Activated B cell treated with CpG ODN at 0.5 μM for 24 hours (primary cell): ENCODE results near the gene SLC25A28. TPM values are rescaled to one million over a fixed set of nuclear protein-coding genes. Genes with fewer than 3 reads are reported as not detected.

Source experiments
- ATAC-seq: fragments of 200-7000 bp; cut with Tn5 transposase; one replicate; pipeline ENCODE4 v1.10.0; 2021; ENCODE audit warnings: low read depth, mild to moderate bottlenecking, moderate library complexity
- CTCF ChIA-PET: fragments of 350-600 bp; sonication (Branson Sonifier 250); formaldehyde crosslinking; loops from one replicate; lab custom pipeline; 2021; ENCODE audit warnings: antibody characterized with exemption; lab: Charles Lee
- POLR2A ChIA-PET: fragments of 350-600 bp; sonication (Branson Sonifier 250); formaldehyde crosslinking; loops from one replicate; lab custom pipeline; 2021; ENCODE audit warnings: antibody characterized with exemption; lab: Charles Lee
- DNase-seq: peaks from one replicate; pipeline ENCODE4 v3.0.0; 2022
- H3K27ac Mint-ChIP-seq: one replicate; pipeline ENCODE4 v1.8.0; 2020; ENCODE audit warnings: mixed read lengths
- H3K27me3 Mint-ChIP-seq: one replicate; pipeline ENCODE4 v1.8.0; 2021; ENCODE audit warnings: mixed read lengths
- H3K36me3 Mint-ChIP-seq: one replicate; pipeline ENCODE4 v1.8.0; 2021; ENCODE audit warnings: low read depth, mixed read lengths
- H3K4me1 Mint-ChIP-seq: one replicate; pipeline ENCODE4 v1.8.0; 2021; ENCODE audit warnings: mixed read lengths
- H3K4me3 Mint-ChIP-seq: one replicate; pipeline ENCODE4 v1.8.0; 2020; ENCODE audit warnings: mild to moderate bottlenecking, mixed read lengths
- H3K9me3 Mint-ChIP-seq: one replicate; pipeline ENCODE4 v1.8.0; 2020; ENCODE audit warnings: mixed read lengths
- CTCF ChIP-seq: fragments of 200-600 bp; IDR thresholded peaks from one replicate; pipeline ENCODE4 v1.8.0; 2022; ENCODE audit warnings: antibody characterized with exemption, mild to moderate bottlenecking
- intact Hi-C: fragments of 100-400 bp; cut with micrococcal nuclease; formaldehyde crosslinking; loops from one replicate; pipeline ENCODE4 v1.15.1; 2024
- total RNA-seq: library from RNA; stranded (reverse); gene quantifications from 2 replicates; pipeline ENCODE4 v1.2.3, GENCODE V29; 2022

Gene SLC25A28
- total RNA-seq, 1 donor from 2014 or later = 47.5 TPM

DNA sequence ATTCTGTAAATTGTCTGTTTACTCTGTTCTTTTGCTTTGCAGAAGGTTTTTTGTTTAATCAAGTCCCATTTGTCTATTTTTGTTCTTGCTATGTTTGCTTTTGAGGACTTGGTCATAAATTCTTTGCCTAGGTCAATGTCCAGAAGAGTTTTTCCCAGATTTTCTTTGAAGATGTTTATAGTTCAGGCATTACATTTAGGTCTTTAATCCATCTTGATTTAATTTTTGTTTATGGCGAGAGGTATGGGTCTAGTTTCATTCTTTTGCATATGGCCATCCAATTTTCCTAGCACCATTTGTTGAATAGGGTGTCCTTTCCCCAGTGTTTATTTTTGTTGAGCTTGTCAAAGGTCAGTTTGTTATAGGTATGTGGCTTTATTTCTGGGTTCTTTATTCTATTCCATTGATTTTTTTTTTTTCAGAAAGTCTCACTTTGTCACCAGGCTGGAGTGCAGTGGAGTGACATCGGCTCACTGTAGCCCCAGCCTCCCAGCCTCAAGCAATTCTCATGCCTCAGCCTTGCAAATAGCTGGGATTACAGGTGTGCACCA lies 27.4 kb upstream of the SLC25A28 start:
- H3K4me1 Mint-ChIP-seq = no peaks in the 10 kb centered on the region
- CTCF ChIA-PET = no interaction called here

DNA sequence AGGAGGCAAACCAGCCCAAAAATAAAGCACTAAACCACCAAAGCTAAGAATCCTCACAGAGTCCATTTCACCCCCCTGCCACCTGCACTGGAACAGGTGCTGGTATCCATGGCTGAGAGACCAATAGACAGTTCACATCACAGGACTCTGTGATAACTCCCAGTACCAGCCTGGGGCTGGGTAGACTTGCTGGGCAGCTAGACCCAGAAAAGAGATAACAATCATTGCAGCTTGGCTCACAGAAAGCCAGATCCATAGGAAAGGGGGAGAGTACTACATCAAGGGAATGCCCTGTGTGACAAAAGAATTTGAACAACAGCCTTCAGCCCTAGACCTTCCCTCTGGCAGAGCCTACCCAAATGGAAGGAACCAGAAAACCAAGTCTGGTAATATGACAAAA lies 13.6 kb upstream of the SLC25A28 start:
- H3K27me3 Mint-ChIP-seq = peaks cover 37% of the 10 kb centered on the region
- ChIA-PET POLR2A (no interaction called here), CTCF (no interaction called here)
- ATAC-seq (no peak), DNase-seq (no peak)
- H3K36me3 Mint-ChIP-seq = no peaks in the 10 kb centered on the region
- H3K9me3 Mint-ChIP-seq = no peaks in the 10 kb centered on the region
- intact Hi-C loops = no loop called here
- H3K27ac Mint-ChIP-seq = no peak overlapping the region
- no peaks in the 10 kb centered on the region for H3K4me1 Mint-ChIP-seq
- no peak for TF ChIP-seq CTCF
- no peak overlapping the region for H3K4me3 Mint-ChIP-seq

More for the DNA sequence above, 27.4 kb upstream of the SLC25A28 start:
- POLR2A ChIA-PET = no interaction called here
- Mint-ChIP-seq H3K9me3 (no peaks in the 10 kb centered on the region), H3K4me3 (no peak overlapping the region), H3K36me3 (no peaks in the 10 kb centered on the region), H3K27ac (no peak overlapping the region), H3K27me3 (peaks cover 21% of the 10 kb centered on the region)
- intact Hi-C loops = no loop called here
- TF ChIP-seq CTCF = no peak
- DNase-seq = no peak
- ATAC-seq = no peak

- TF ChIP-seq CTCF = no peak
- H3K4me1 Mint-ChIP-seq = no peaks in the 10 kb centered on the region
- H3K36me3 Mint-ChIP-seq = no peaks in the 10 kb centered on the region
- DNase-seq (no peak), ATAC-seq (no peak)
- no peak overlapping the region for H3K4me3 Mint-ChIP-seq
- intact Hi-C loops = no loop called here
- CTCF ChIA-PET = interaction anchor here (1.6 to 1.7 kb wide), 2 partner anchors 9 to 79 kb away, joined by 4 to 5 read pairs; no protein-coding TSS in a partner anchor
- H3K27ac Mint-ChIP-seq = no peak overlapping the region
- no peaks in the 10 kb centered on the region for H3K9me3 Mint-ChIP-seq
- POLR2A ChIA-PET = no interaction called here
- peaks cover 28% of the 10 kb centered on the region for H3K27me3 Mint-ChIP-seq
These were observed 11.3 kb upstream of the SLC25A28 start for GRCh38 chr10:99631496-99631895.

DNA sequence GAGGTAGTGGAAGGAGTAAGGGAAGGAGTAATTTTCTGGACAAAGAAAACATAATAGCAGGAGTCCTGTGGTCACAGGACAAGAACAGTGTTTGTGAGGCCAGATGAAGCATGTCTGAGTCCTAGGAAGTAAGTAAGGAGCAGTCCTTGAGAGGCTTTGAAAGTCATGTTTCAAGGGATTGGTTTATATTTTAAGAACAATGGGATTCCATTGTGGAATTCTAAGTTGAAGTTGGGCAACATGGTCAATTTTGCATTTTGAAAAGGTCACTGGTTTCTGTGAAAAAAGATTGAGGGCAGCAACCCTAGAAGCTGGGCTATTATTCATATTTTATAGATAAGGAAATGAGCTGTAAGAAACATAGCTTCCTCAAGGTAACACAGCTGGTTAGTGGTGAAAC lies 10.8 kb upstream of the SLC25A28 start:
- intact Hi-C loops = loop anchor here (1.0 kb wide), 1 partner anchor 80 kb away; no protein-coding TSS in a partner anchor
- H3K4me1 Mint-ChIP-seq = no peaks in the 10 kb centered on the region
- CTCF ChIA-PET = interaction anchor here (1.6 to 1.7 kb wide), 2 partner anchors 9 to 80 kb away, joined by 4 to 5 read pairs; no protein-coding TSS in a partner anchor
- H3K4me3 Mint-ChIP-seq = no peak overlapping the region
- H3K36me3 Mint-ChIP-seq = no peaks in the 10 kb centered on the region
- no peak overlapping the region for H3K27ac Mint-ChIP-seq
- no peak for DNase-seq
- ATAC-seq = no peak
- H3K27me3 Mint-ChIP-seq = peaks cover 25% of the 10 kb centered on the region
- POLR2A ChIA-PET = no interaction called here
- TF ChIP-seq CTCF = no peak
- H3K9me3 Mint-ChIP-seq = no peaks in the 10 kb centered on the region

GRCh38 chr10:99630433-99630832 lies 10.2 kb upstream of the SLC25A28 start:
- Mint-ChIP-seq H3K27me3 (peaks cover 25% of the 10 kb centered on the region), H3K4me3 (no peak overlapping the region), H3K36me3 (no peaks in the 10 kb centered on the region), H3K27ac (no peak overlapping the region), H3K4me1 (no peaks in the 10 kb centered on the region), H3K9me3 (no peaks in the 10 kb centered on the region)
- ATAC-seq (no peak), DNase-seq (no peak)
- ChIA-PET POLR2A (no interaction called here), CTCF (interaction anchor here (0.6 to 1.7 kb wide), 2 partner anchors 8 to 52 kb away, joined by 3 to 4 read pairs; no protein-coding TSS in a partner anchor)
- TF ChIP-seq CTCF = no peak
- intact Hi-C loops = loop anchor here (1.0 kb wide), 1 partner anchor 81 kb away; no protein-coding TSS in a partner anchor
